IMR-90 (cell line): ENCODE data around the gene SRPK2. TPM values are rescaled to one million over a fixed set of nuclear protein-coding genes. Genes with fewer than 3 reads are reported as not detected.
"Not testable (repeated sequence)": the region's sequence is repeated elsewhere in the genome, so short reads cannot be mapped to it uniquely, and the experiment has no call there.

Experiments
- ATAC-seq: fragments of 200-7000 bp; cut with Tn5 transposase; 2 replicates; pipeline ENCODE4 v1.9.1; 2020; ENCODE audit warnings: low read depth, mild to moderate bottlenecking, moderate library complexity
- BruUV-seq: library from RNA; stranded (reverse); fragments of 400-500 nt; replicated peaks from 2 replicates; lab custom pipeline; 2021; lab: Mats Ljungman, UMichigan
- CTCF ChIA-PET: fragments of 300-600 bp; formaldehyde crosslinking; extraction: SDS; loops from one replicate; lab custom pipeline; 2021; ENCODE audit warnings: antibody characterized with exemption; lab: Yijun Ruan, JAX
- POLR2A ChIA-PET: fragments of 300-600 bp; sonication (Branson Sonifier 250); formaldehyde crosslinking; loops from one replicate; lab custom pipeline; 2022; ENCODE audit warnings: antibody characterized with exemption; ENCODE audit not compliant: unreplicated experiment; lab: Charles Lee
- DNase-seq: peaks from one replicate; pipeline ENCODE4 v3.0.0; 2013
- H2AFZ ChIP-seq: replicated peaks from 2 replicates; pipeline ENCODE3; 2013; ENCODE audit warnings: low read length, mild to moderate bottlenecking; ENCODE audit not compliant: poor library complexity
- H2AK5ac ChIP-seq: 2 replicates; pipeline ENCODE4 v1.6.1; 2013; ENCODE audit warnings: low read depth, low read length, inconsistent platforms
- H2AK9ac ChIP-seq: replicated peaks from 2 replicates; pipeline ENCODE3; 2013; ENCODE audit warnings: mild to moderate bottlenecking, low read depth, low read length, moderate library complexity; ENCODE audit not compliant: poor library complexity
- H2BK120ac ChIP-seq: 2 replicates; pipeline ENCODE4 v1.6.1; 2013; ENCODE audit warnings: low read depth, low read length, inconsistent platforms
- H2BK15ac ChIP-seq: 3 replicates; pipeline ENCODE4 v1.6.1; 2013; ENCODE audit warnings: low read depth, low read length, inconsistent platforms
- H2BK20ac ChIP-seq: 2 replicates; pipeline ENCODE4 v1.6.1; 2013; ENCODE audit warnings: low read depth, mild to moderate bottlenecking, inconsistent platforms, low read length, moderate library complexity
- H2BK5ac ChIP-seq: 2 replicates; pipeline ENCODE4 v1.6.1; 2013; ENCODE audit warnings: mild to moderate bottlenecking, low read depth, low read length, inconsistent platforms; ENCODE audit not compliant: poor library complexity, severe bottlenecking
- H3K14ac ChIP-seq: replicated peaks from 2 replicates; pipeline ENCODE4 v1.6.1; 2013; ENCODE audit warnings: low read depth, low read length, inconsistent platforms
- H3K18ac ChIP-seq: 2 replicates; pipeline ENCODE4 v1.6.1; 2013; ENCODE audit warnings: low read depth, low read length, control low read depth
- H3K23ac ChIP-seq: 2 replicates; pipeline ENCODE4 v1.6.1; 2013; ENCODE audit warnings: low read depth, low read length, inconsistent platforms
- H3K27ac ChIP-seq: 2 replicates; pipeline ENCODE4 v1.5.1; 2013; ENCODE audit warnings: mild to moderate bottlenecking, control low read depth, low read length; ENCODE audit not compliant: insufficient read depth
- H3K27me3 ChIP-seq: 2 replicates; pipeline ENCODE4 v1.6.1; 2013; ENCODE audit warnings: low read length; ENCODE audit not compliant: control insufficient read depth, insufficient read depth
- H3K36me3 ChIP-seq: 2 replicates; pipeline ENCODE4 v1.6.1; 2013; ENCODE audit warnings: low read length, mixed read lengths; ENCODE audit not compliant: control insufficient read depth, insufficient read depth
- H3K4ac ChIP-seq: 2 replicates; pipeline ENCODE4 v1.6.1; 2013; ENCODE audit warnings: low read depth, low read length, inconsistent platforms
- H3K4me1 ChIP-seq: 2 replicates; pipeline ENCODE4 v1.6.1; 2013; ENCODE audit warnings: low read length, mixed read lengths; ENCODE audit not compliant: control insufficient read depth, insufficient read depth
- H3K4me2 ChIP-seq: 2 replicates; pipeline ENCODE4 v1.6.1; 2013; ENCODE audit warnings: low read depth, mild to moderate bottlenecking, control low read depth, low read length, moderate library complexity
- H3K4me3 ChIP-seq: 2 replicates; pipeline ENCODE4 v1.5.1; 2013; ENCODE audit warnings: low read depth, mild to moderate bottlenecking, control low read depth, low read length, moderate library complexity; ENCODE audit not compliant: insufficient read depth
- H3K56ac ChIP-seq: 2 replicates; pipeline ENCODE4 v1.6.1; 2013; ENCODE audit warnings: low read length, inconsistent platforms; ENCODE audit not compliant: insufficient read depth; ENCODE audit errors: extremely low read depth
- H3K79me1 ChIP-seq, 2 experiments: 2 replicates each; pipeline ENCODE4 v1.6.1; 2013; ENCODE audit warnings: low read length in 2 of 2, inconsistent platforms in 1 of 2, low read depth in 1 of 2
- H3K9ac ChIP-seq: 2 replicates; pipeline ENCODE4 v1.6.1; 2013; ENCODE audit warnings: low read depth, low read length, control low read depth
- H3K9me1 ChIP-seq: 2 replicates; pipeline ENCODE4 v1.6.1; 2013; ENCODE audit warnings: low read length, inconsistent platforms; ENCODE audit not compliant: insufficient read depth
- H3K9me3 ChIP-seq: 2 replicates; pipeline ENCODE4 v1.6.1; 2013; ENCODE audit warnings: low read length; ENCODE audit not compliant: control insufficient read depth, insufficient read depth
- H4K20me1 ChIP-seq: 2 replicates; pipeline ENCODE4 v1.6.1; 2013; ENCODE audit warnings: low read length, inconsistent platforms; ENCODE audit not compliant: insufficient read depth
- H4K5ac ChIP-seq: 2 replicates; pipeline ENCODE4 v1.6.1; 2013; ENCODE audit warnings: mild to moderate bottlenecking, low read depth, low read length, control low read depth
- H4K8ac ChIP-seq, 2 experiments: 2 replicates each; pipeline ENCODE4 v1.6.1; 2013; ENCODE audit warnings: low read depth in 2 of 2, low read length in 2 of 2, control low read depth in 1 of 2, inconsistent platforms in 1 of 2
- H4K91ac ChIP-seq: 2 replicates; pipeline ENCODE4 v1.6.1; 2013; ENCODE audit warnings: low read depth, low read length, inconsistent platforms; ENCODE audit not compliant: insufficient read depth
- WGBS, 2 experiments: methylation state at CpG; one replicate each; pipeline versions ENCODE4 v1.1.5 to v1.1.7; 2013; ENCODE audit warnings: missing lambda C conversion rate in 2 of 2; ENCODE audit not compliant: insufficient read length in 1 of 2; ENCODE audit errors: extremely low coverage in 2 of 2; 5-methylcytosine and 5-hydroxymethylcytosine counted together
- dilution Hi-C: fragments of 300-500 bp; cut with HindIII; formaldehyde crosslinking; loops from one replicate; pipeline ENCODE4 v1.14.3; 2018; ENCODE audit warnings: low sequenced_read_pairs; ENCODE audit not compliant: unreplicated experiment
- in situ Hi-C: fragments of 300-500 bp; cut with MboI; formaldehyde crosslinking; loops from 3 replicates; pipeline ENCODE4 v1.14.3; 2019; ENCODE audit warnings: low sequenced_read_pairs, inconsistent platforms, mixed read lengths
- intact Hi-C: fragments of 100-400 bp; cut with micrococcal nuclease; formaldehyde crosslinking; loops from 2 replicates; pipeline ENCODE4 v1.10.0; 2022
- polyA plus RNA-seq, 3 experiments: library from polyadenylated mRNA; depleted of rRNA; stranded (reverse); fragments of >200 nt; gene quantifications; 2 replicates each; pipeline ENCODE4 v1.2.3, GENCODE V29; 2012; ENCODE audit warnings: low replicate concordance in 1 of 3
- total RNA-seq: library from RNA; depleted of rRNA; stranded (reverse); fragments of >200 nt; gene quantifications from 2 replicates; pipeline ENCODE4 v1.2.3, GENCODE V29; 2012

SRPK2 gene
- total and polyA plus RNA-seq, 2 of the 4 experiments (the other 2 are of a cell fraction): 13.2 to 33.0 TPM

- POLR2A ChIA-PET, H3K56ac ChIP-seq: not testable (repeated sequence)
- 87% methylated on average over 3 of the region's 16 CpGs; no CpG with 5 or more reads in 1 of the 2 experiments for WGBS, 2 experiments
These were observed 193.8 kb downstream of the SRPK2 start for GRCh38 chr7:105194959-105195358.

More at GRCh38 chr7:105194959-105195358, 193.8 kb downstream of the SRPK2 start:
- dilution Hi-C loops, H4K91ac ChIP-seq, H2BK20ac ChIP-seq, H2BK15ac ChIP-seq, H3K9ac ChIP-seq, BruUV-seq, H2BK120ac ChIP-seq, H3K27me3 ChIP-seq, H2AK5ac ChIP-seq, H3K4ac ChIP-seq, H3K27ac ChIP-seq, H2AK9ac ChIP-seq, DNase-seq, H3K4me2 ChIP-seq, H3K9me3 ChIP-seq, H3K23ac ChIP-seq, H2AFZ ChIP-seq, in situ Hi-C loops, H3K14ac ChIP-seq, ATAC-seq, H4K8ac ChIP-seq, H3K4me3 ChIP-seq, H3K36me3 ChIP-seq, H4K5ac ChIP-seq, H3K18ac ChIP-seq, H3K4me1 ChIP-seq, H2BK5ac ChIP-seq, intact Hi-C loops: not testable (repeated sequence)
- Histone ChIP-seq H3K79me1 (peaks cover 38 to 57% of the 10 kb centered on the region in 2 experiments; a peak in 3 of 4 replicates), H4K20me1 (peaks cover 52% of the 10 kb centered on the region), H3K9me1 (peaks cover 19% of the 10 kb centered on the region)
- CTCF ChIA-PET: interaction anchor here (1.0 kb wide), 1 partner anchor 25 kb away, joined by 3 read pairs; no protein-coding TSS in a partner anchor
